Measurements from ENCODE around the gene WDFY4.

The WDFY4 gene

GRCh38 chr10:48777110-48777509 lies 92.4 kb downstream of the WDFY4 start:
- DNase-seq, result no peak

- no peak for DNase-seq
Observed at GRCh38 chr10:48778193-48778857, 93.7 kb downstream of the WDFY4 start.

- no peak for DNase-seq
Observed at GRCh38 chr10:48779077-48779476, 94.4 kb downstream of the WDFY4 start.

- DNase-seq, result no peak
Observed at GRCh38 chr10:48779546-48780152, 95.0 kb downstream of the WDFY4 start.

GRCh38 chr10:48780341-48780740 lies 95.7 kb downstream of the WDFY4 start:
- DNase-seq, result no peak

- no peak for DNase-seq
Observed at GRCh38 chr10:48782386-48782785, 97.7 kb downstream of the WDFY4 start.

- DNase-seq, result no peak
Observed at GRCh38 chr10:48784031-48784430, 99.4 kb downstream of the WDFY4 start.

- DNase-seq, result no peak
Observed at GRCh38 chr10:48785796-48786195, 101.1 kb downstream of the WDFY4 start.

GRCh38 chr10:48786606-48787282 lies 102.1 kb downstream of the WDFY4 start:
- DNase-seq, result no peak

- no peak for DNase-seq
Observed at GRCh38 chr10:48788554-48788953, 103.9 kb downstream of the WDFY4 start.

GRCh38 chr10:48789486-48790456 lies 105.1 kb downstream of the WDFY4 start:
- DNase-seq, result no peak

- DNase-seq, result no peak
Observed at GRCh38 chr10:48790457-48791044, 105.9 kb downstream of the WDFY4 start.

- DNase-seq, result no peak
Observed at GRCh38 chr10:48791267-48791928, 106.7 kb downstream of the WDFY4 start.

- DNase-seq, result no peak
Observed at GRCh38 chr10:48792121-48792520, 107.4 kb downstream of the WDFY4 start.

- DNase-seq, result no peak
Observed at GRCh38 chr10:48792687-48793096, 108.0 kb downstream of the WDFY4 start.

- DNase-seq, result no peak
Observed at GRCh38 chr10:48794074-48794473, 109.4 kb downstream of the WDFY4 start.

GRCh38 chr10:48796713-48797245 lies 112.1 kb downstream of the WDFY4 start:
- DNase-seq, result no peak

GRCh38 chr10:48797830-48798229 lies 113.2 kb downstream of the WDFY4 start:
- no peak for DNase-seq

GRCh38 chr10:48798481-48799254 lies 114.0 kb downstream of the WDFY4 start:
- no peak for DNase-seq

GRCh38 chr10:48799341-48800006 lies 114.8 kb downstream of the WDFY4 start:
- DNase-seq, result no peak

All from activated CD4-positive, alpha-beta T cell treated with anti-CD3 and anti-CD28 coated beads, Interleukin-2, amount 50 U/mL, for 1 hour (primary cell).